Transverse colon (tissue), 4 donors: Measurements from ENCODE around the gene TMEM72. TPM values are rescaled to one million over a fixed set of nuclear protein-coding genes. Genes with fewer than 3 reads are reported as not detected.
A peak's percentile ranks its signal among the peaks of the same experiment; 100 is the strongest.

Source experiments
- DNase-seq: peaks from one replicate; pipeline ENCODE4 v3.0.0-alpha.2; 2019
- H3K27ac ChIP-seq, 4 donors: fragments of 200-600 bp; sonication (generic); 2 replicates each; pipeline ENCODE4 v1.5.1; 2016 to 2018; ENCODE audit warnings: inconsistent platforms in 4 of 4
- H3K27me3 ChIP-seq: fragments of 200-600 bp; sonication (generic); 2 replicates; pipeline ENCODE4 v1.5.1; 2017; ENCODE audit warnings: inconsistent platforms
- H3K36me3 ChIP-seq, 4 donors: fragments of 200-600 bp; sonication (generic); 2 replicates each; pipeline ENCODE4 v1.5.1; 2017 to 2019; ENCODE audit warnings: inconsistent platforms in 4 of 4
- H3K4me1 ChIP-seq, 4 donors: fragments of 200-600 bp; sonication (generic); 2 replicates each; pipeline ENCODE4 v1.5.1; 2017 to 2020; ENCODE audit warnings: inconsistent platforms in 4 of 4
- H3K4me3 ChIP-seq, 4 donors: fragments of 200-600 bp; sonication (generic); 1 replicate in 1 of 4; 2 replicates in 3 of 4; pipeline versions ENCODE4 v1.5.1 to v1.6.1; 2017 to 2019; ENCODE audit warnings: inconsistent platforms in 4 of 4
- H3K9me3 ChIP-seq, 2 donors: fragments of 200-600 bp; sonication (generic); 2 replicates each; pipeline ENCODE4 v1.5.1; 2017 to 2019; ENCODE audit warnings: inconsistent platforms in 2 of 2
- EP300 ChIP-seq: sonication (generic); formaldehyde crosslinking; IDR thresholded peaks from one replicate; pipeline ENCODE4 v1.6.1; 2017; ENCODE audit warnings: antibody characterized with exemption, low read depth
- POLR2A ChIP-seq: fragments of 450-650 bp; IDR thresholded peaks from one replicate; pipeline ENCODE4 v1.6.1; 2016; ENCODE audit warnings: antibody characterized with exemption, mild to moderate bottlenecking, moderate library complexity
- POLR2AphosphoS5 ChIP-seq, 3 donors: sonication (generic); formaldehyde crosslinking; IDR thresholded peaks; one replicate each; pipeline ENCODE4 v1.6.1; 2016; ENCODE audit warnings: antibody characterized with exemption in 3 of 3
- WGBS, 2 donors: methylation state at CpG; one replicate each; pipeline ENCODE4 v1.1.5; 2018; ENCODE audit warnings: low coverage in 1 of 2; 5-methylcytosine and 5-hydroxymethylcytosine counted together
- in situ Hi-C, 4 donors: fragments of 200-750 bp; cut with MboI; loops; one replicate each; pipeline versions ENCODE4 v1.15.0 to v1.15.1; 2017; ENCODE audit warnings: low sequenced_read_pairs in 3 of 4, low pct_ligation_motif_present in 1 of 4, low pct_unique_long_range_greater_than_20kb in 1 of 4
- intact Hi-C: fragments of 100-400 bp; cut with DNase I; formaldehyde crosslinking; loops from one replicate; pipeline ENCODE4 v1.15.1; 2023; ENCODE audit warnings: low total_unique reads
- total RNA-seq, 4 donors: library from RNA; depleted of rRNA; stranded (reverse); fragments of >200 nt; gene quantifications; one replicate each; pipeline ENCODE4 v1.1.0, GENCODE V29; 2016
- TF ChIP-seq, protein P1 (sequence below), 5 experiments: fragments of 200-600 bp in 3 of 5; fragments of 450-650 bp in 2 of 5; sonication (generic) in 3 of 5; IDR thresholded peaks; 1 replicate in 2 of 5; 2 replicates in 3 of 5; pipeline ENCODE4 v1.5.1; 2016 to 2017; ENCODE audit warnings: antibody characterized with exemption in 5 of 5, inconsistent platforms in 3 of 5, mild to moderate bottlenecking in 2 of 5, moderate library complexity in 1 of 5

TMEM72 gene
- total RNA-seq, 4 donors from 2014 or later: 9.5 to 49.4 (median 16.5) TPM

DNA sequence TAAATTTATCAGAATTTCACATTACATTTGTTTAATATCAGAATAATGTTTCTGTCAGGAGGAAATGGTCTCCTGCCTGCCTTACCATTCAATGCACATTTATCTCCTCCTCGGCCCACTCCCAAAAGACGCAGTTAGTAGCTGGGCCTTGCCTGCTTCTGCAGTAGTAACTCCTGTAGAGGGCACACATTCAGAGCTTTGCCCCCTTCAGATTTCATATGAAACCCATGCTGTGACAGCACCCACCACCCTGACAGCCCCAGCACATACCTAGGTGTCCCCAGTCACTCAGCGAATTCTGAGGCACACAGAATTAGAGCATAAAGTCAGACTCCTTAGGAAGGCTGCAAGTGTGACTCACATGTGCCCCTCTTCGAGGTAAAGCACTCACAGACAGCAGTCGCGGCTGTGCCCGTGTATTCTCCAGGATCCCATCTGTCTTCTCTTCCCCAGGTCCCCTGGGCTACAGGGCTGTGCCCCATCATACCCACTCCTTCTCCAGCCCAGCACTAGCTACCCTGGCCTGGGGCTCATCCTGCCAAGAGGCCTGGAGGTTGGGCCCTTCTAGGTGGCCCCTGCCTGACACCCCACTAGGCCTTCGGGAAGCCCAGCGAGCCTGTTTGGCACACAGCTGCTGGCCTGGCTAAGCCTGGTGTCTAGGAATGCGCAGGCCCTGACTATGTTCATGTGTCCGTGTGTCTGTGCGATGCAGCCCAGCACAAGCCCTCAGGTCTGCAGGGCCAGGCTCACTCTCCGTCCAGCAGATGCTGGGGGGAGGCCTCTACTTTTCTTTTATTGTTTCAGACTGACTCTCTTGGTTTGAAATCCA, 72.1 kb downstream of the TMEM72 start:
- peaks cover 33 to 44% (median 37%) of the 10 kb centered on the region in 4 donors for H3K4me1 ChIP-seq
- TF ChIP-seq EP300 (no peak), POLR2AphosphoS5 (IDR thresholded peaks at IDR 0.05) (no peak)
- TF ChIP-seq, protein P1, sequence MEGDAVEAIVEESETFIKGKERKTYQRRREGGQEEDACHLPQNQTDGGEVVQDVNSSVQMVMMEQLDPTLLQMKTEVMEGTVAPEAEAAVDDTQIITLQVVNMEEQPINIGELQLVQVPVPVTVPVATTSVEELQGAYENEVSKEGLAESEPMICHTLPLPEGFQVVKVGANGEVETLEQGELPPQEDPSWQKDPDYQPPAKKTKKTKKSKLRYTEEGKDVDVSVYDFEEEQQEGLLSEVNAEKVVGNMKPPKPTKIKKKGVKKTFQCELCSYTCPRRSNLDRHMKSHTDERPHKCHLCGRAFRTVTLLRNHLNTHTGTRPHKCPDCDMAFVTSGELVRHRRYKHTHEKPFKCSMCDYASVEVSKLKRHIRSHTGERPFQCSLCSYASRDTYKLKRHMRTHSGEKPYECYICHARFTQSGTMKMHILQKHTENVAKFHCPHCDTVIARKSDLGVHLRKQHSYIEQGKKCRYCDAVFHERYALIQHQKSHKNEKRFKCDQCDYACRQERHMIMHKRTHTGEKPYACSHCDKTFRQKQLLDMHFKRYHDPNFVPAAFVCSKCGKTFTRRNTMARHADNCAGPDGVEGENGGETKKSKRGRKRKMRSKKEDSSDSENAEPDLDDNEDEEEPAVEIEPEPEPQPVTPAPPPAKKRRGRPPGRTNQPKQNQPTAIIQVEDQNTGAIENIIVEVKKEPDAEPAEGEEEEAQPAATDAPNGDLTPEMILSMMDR (IDR thresholded peaks at IDR 0.05): no peak
- DNase-seq: no peak
- peak overlapping the region in 1 of 4 donors; percentile 22 for H3K27ac ChIP-seq
- intact Hi-C loops (no loop called here), in situ Hi-C loops (no loop called here)
- H3K27me3 ChIP-seq: no peaks in the 10 kb centered on the region
- H3K9me3 ChIP-seq: no peaks in the 10 kb centered on the region
- WGBS, 2 donors: 93 to 100% methylated on average over 2 to 13 of the region's 13 CpGs
- no peak overlapping the region for H3K4me3 ChIP-seq
- no peaks in the 10 kb centered on the region for H3K36me3 ChIP-seq

DNA sequence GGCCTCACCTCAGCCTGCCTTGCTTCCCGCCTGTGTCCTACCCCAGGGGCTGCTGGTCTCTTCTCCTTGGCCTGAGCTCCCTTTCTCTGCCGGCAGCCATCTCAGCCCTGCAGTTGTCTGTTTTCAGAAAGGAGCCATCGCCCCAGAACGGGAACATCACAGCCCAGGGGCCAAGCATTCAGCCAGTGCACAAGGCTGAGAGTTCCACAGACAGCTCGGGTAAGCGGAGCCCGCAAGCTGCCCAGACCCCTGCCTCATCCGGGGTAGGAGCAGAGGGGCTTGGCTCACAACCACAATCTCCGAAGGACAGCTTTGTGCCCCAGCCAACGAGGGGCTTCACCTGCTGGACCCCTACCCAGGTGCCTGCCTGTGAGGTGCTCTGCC, 72.8 kb downstream of the TMEM72 start:
- TF ChIP-seq POLR2AphosphoS5 (IDR thresholded peaks at IDR 0.05): no peak
- TF ChIP-seq, protein P1 (IDR thresholded peaks at IDR 0.05): no peak
- TF ChIP-seq EP300: no peak
- TF ChIP-seq POLR2A: no peak
- H3K9me3 ChIP-seq: no peaks in the 10 kb centered on the region
- H3K27me3 ChIP-seq: no peaks in the 10 kb centered on the region
- no peak overlapping the region for H3K4me3 ChIP-seq
- 91% methylated on average over 10 of the region's 10 CpGs; no CpG with 5 or more reads in 1 of the 2 donors for WGBS, 2 donors
- no peak for DNase-seq
- peaks cover 28 to 38% (median 34%) of the 10 kb centered on the region in 4 donors for H3K4me1 ChIP-seq
- in situ Hi-C loops: no loop called here
- no peaks in the 10 kb centered on the region for H3K36me3 ChIP-seq
- H3K27ac ChIP-seq: peak overlapping the region in 1 of 4 donors; percentile 22
- intact Hi-C loops: no loop called here

DNA sequence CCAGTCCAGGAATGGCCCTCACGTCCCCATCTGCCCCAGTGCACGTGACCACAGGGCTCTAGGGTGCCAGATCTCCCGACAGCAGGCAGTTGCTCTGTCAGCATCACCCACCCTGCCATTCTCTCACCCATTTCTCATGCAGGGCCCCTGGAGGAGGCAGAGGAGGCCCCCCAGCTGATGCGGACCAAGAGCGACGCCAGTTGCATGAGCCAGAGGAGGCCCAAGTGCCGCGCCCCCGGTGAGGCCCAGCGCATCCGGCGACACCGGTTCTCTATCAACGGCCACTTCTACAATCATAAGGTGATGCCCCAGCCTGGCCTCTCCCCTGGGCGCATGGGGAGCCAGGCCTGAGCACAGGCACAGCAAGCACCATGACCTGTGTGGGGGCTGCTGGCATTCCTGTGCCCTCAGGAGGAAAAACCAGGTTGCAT, 73.5 kb downstream of the TMEM72 start:
- intact Hi-C loops: no loop called here
- peaks cover 20 to 30% (median 26%) of the 10 kb centered on the region in 4 donors for H3K4me1 ChIP-seq
- TF ChIP-seq, protein P1 (IDR thresholded peaks at IDR 0.05): no peak
- no peaks in the 10 kb centered on the region for H3K9me3 ChIP-seq
- H3K36me3 ChIP-seq: no peaks in the 10 kb centered on the region
- H3K27ac ChIP-seq: peak overlapping the region in 2 of 4 donors; percentile 3 to 22
- DNase-seq: no peak
- H3K27me3 ChIP-seq: no peaks in the 10 kb centered on the region
- in situ Hi-C loops: no loop called here
- no peak overlapping the region for H3K4me3 ChIP-seq
- WGBS, 2 donors: 91% methylated on average over 11 of the region's 15 CpGs; no CpG with 5 or more reads in 1 of the 2 donors

DNA sequence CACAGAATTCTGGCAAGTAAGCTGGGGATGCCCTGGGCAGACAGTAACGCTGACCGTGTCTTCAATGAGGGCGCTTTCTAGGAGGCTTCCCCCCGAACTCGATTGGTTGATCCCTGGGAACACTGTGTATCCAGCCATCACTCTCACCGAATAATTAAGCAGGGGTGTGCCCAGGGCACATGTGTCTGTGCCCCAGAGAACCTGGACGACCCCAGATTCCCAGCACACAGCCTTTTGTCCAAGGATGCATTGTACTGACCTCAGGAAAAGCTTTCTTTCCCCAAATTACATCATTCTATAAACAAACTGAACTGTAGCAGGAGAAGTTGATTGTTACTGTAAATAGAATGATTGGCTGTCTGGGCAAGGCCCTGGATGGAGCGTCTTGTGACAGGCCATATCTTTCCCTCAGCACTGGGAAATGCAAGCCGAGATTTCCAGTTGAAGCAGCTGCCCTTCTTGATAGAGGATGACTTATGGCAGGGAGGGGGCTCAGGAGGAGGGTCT, 74.1 kb downstream of the TMEM72 start:
- Histone ChIP-seq H3K27me3 (no peaks in the 10 kb centered on the region), H3K27ac (peak overlapping the region in 1 of 4 donors; percentile 36), H3K4me3 (no peak overlapping the region), H3K9me3 (no peaks in the 10 kb centered on the region), H3K36me3 (no peaks in the 10 kb centered on the region), H3K4me1 (peaks cover 16 to 25% (median 22%) of the 10 kb centered on the region in 4 donors)
- 77% methylated on average over 9 of the region's 9 CpGs; no CpG with 5 or more reads in 1 of the 2 donors for WGBS, 2 donors
- in situ Hi-C loops: no loop called here
- DNase-seq: no peak
- intact Hi-C loops: no loop called here
- TF ChIP-seq POLR2A: no peak
- TF ChIP-seq, protein P1 (IDR thresholded peaks at IDR 0.05): no peak
- TF ChIP-seq EP300: no peak
- TF ChIP-seq POLR2AphosphoS5 (IDR thresholded peaks at IDR 0.05): no peak
